LNCaP clone FGC (cell line): ENCODE measurements around the gene TROAP.

Experiments
- DNase-seq: peaks from one replicate; pipeline ENCODE4 v3.0.0-alpha.2; 2011; ENCODE audit warnings: low read depth
- H3K4me3 ChIP-seq: 2 replicates; pipeline ENCODE4 v1.5.1; 2011; ENCODE audit warnings: mild to moderate bottlenecking, low read depth, low read length, control low read depth
- CTCF ChIP-seq: IDR thresholded peaks from 2 replicates; pipeline ENCODE4 v1.5.1; 2012; ENCODE audit warnings: mild to moderate bottlenecking; ENCODE audit not compliant: control insufficient read depth, insufficient read depth; ENCODE audit errors: extremely low read depth

TROAP gene

DNA sequence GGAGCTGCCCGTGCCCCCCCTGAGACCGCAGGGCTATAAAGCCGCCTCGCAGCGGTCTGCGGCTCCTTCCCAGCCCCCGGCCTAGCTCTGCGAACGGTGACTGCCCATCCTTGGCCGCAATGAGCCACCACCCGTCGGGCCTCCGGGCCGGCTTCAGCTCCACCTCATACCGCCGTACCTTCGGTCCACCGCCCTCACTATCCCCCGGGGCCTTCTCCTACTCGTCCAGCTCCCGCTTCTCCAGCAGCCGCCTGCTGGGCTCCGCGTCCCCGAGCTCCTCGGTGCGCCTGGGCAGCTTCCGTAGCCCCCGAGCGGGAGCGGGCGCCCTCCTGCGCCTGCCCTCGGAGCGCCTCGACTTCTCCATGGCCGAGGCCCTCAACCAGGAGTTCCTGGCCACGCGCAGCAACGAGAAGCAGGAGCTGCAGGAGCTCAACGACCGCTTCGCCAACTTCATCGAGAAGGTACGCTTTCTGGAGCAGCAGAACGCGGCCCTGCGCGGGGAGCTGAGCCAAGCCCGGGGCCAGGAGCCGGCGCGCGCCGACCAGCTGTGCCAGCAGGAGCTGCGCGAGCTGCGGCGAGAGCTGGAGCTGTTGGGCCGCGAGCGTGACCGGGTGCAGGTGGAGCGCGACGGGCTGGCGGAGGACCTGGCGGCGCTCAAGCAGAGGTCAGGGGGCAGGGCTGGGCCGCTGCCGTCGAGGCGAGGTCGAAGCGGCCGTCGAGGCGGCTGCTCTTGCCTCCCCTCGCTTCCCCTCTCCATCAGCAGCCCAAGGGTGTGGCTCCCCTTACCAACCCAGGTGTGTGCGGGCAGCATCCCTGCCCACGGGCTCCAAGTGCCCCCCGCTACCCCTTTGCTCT lies 27.7 kb upstream of the TROAP start, which contains the start of gene PRPH:
PRPH (plus strand) TSS at position 66 of the 855 bp plus-strand sequence; CDS start at position 120, 54 bp downstream.
- no peak for TF ChIP-seq CTCF
- no peak for DNase-seq
- H3K4me3 ChIP-seq: peak within 1 kb of the TSS; percentile 35

DNA sequence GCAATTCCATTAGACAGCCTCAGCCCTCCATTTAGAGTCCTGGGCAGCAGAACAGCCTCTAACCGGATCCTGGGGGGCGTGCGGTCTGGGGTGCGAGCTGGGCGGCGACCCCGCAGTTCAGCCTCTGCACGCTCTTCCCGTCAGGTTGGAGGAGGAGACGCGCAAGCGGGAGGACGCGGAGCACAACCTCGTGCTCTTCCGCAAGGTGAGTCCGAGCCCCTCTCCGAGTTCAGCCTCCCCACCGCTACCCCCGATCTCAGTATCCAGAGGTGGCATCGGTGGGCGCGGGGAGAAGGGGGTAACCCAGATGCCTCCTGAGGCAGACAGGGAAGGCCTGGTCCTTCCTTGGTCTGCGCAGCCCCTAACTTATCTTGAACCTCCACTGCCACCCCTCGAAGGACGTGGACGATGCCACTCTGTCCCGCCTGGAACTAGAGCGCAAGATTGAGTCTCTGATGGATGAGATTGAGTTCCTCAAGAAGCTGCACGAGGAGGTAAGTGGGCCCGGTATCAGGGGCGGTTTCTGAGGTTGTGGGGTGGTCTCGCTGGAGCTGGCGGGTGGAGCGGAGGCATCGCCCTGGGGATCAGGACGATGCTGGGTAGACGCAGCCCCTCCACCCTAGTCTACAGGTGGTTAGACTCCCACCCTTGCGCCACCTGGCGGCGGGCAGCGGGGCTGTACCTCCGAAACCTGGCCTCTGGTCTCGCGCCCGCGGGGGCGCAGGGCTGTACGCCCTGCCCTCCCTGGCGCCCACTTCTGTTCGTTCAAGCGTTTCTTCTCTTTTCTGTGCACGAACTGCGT lies 26.8 kb upstream of the TROAP start:
- TF ChIP-seq CTCF: peak; percentile 25
- H3K4me3 ChIP-seq: no peak overlapping the region
- no peak for DNase-seq

DNA sequence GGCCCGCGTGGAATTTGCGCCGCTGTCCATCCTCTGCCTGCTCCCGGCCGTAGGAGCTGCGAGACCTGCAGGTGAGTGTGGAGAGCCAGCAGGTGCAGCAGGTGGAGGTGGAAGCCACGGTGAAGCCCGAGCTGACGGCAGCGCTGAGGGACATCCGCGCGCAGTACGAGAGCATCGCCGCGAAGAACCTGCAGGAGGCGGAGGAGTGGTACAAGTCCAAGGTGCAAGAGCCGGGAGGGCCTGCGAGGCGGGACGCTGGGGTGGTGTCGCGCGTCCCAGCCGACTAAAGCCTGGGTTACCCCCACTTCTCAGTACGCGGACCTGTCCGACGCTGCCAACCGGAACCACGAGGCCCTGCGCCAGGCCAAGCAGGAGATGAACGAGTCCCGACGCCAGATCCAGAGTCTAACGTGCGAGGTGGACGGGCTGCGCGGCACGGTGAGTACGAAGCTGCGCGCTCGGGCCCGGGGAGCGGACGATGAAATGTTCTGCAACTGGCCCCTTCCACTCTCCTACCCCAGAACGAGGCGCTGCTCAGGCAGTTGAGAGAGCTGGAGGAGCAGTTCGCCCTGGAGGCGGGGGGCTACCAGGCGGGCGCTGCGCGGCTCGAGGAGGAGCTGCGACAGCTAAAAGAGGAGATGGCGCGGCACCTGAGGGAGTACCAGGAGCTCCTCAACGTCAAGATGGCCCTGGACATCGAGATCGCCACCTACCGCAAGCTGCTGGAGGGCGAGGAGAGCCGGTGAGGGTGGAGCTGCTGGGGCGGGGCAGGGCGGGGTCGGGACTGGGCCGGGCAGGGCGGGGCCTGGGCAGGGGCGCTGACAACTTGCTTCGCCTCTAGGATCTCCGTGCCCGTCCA lies 26.0 kb upstream of the TROAP start:
- no peak overlapping the region for H3K4me3 ChIP-seq
- DNase-seq: no peak

GRCh38 chr12:49297695-49298060 lies 25.4 kb upstream of the TROAP start:
- no peak overlapping the region for H3K4me3 ChIP-seq
- TF ChIP-seq CTCF: no peak
- DNase-seq: no peak

More for the DNA sequence above, 26.0 kb upstream of the TROAP start:
- no peak for TF ChIP-seq CTCF

DNA sequence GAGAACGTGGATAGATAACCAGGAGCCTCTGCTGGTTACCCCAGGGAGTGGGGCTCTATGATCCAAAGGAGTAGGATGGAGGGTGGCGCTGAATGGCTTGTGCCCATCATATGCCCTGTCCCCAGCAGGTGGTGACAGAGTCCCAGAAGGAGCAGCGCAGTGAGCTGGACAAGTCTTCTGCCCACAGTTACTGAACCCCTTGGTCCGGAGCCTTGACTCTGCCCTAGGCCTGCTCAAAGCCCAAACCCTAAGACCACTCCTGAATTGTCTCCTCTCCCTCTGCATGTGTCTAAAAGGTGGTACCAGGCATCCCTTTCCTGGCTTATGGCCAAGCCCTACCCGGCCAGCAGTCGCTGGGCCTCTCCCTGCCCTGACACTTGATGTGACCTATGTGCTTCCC lies 24.9 kb upstream of the TROAP start:
- no peak overlapping the region for H3K4me3 ChIP-seq
- TF ChIP-seq CTCF: peak; percentile 28
- no peak for DNase-seq

DNA sequence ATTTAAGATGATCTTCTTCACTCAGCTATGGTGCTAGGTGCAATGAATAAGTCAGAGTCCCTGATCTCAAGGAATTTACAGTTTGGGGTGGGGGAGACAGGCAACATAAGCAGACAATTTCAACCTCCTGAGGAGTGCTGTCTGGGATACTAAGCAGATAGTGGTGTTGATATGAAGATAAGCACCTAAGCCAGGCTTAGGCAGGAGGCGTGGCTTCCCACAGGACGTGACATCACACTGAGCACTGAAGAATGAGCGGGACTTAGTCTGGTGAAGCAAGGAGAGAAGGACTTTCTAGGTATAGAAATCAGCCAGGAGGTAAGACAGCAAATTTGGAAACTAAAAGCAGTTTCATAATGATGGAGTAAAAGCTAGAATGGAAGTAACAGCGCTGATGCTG lies 21.3 kb upstream of the TROAP start:
- DNase-seq: no peak
- TF ChIP-seq CTCF: no peak
- H3K4me3 ChIP-seq: no peak overlapping the region
